Gastroesophageal sphincter (tissue), 3 donors: ENCODE data around the gene NGDN.

Source experiments
- CTCF ChIP-seq, 4 experiments: fragments of 200-600 bp in 2 of 4; fragments of 450-650 bp in 2 of 4; sonication (generic) in 1 of 4; IDR thresholded peaks; one replicate each; pipeline ENCODE4 v1.5.1; 2017 to 2019; ENCODE audit warnings: antibody characterized with exemption in 4 of 4, mild to moderate bottlenecking in 2 of 4, moderate library complexity in 2 of 4
- POLR2AphosphoS5 ChIP-seq: sonication (generic); formaldehyde crosslinking; IDR thresholded peaks from one replicate; pipeline ENCODE4 v1.6.1; 2017; ENCODE audit warnings: antibody characterized with exemption

DNA sequence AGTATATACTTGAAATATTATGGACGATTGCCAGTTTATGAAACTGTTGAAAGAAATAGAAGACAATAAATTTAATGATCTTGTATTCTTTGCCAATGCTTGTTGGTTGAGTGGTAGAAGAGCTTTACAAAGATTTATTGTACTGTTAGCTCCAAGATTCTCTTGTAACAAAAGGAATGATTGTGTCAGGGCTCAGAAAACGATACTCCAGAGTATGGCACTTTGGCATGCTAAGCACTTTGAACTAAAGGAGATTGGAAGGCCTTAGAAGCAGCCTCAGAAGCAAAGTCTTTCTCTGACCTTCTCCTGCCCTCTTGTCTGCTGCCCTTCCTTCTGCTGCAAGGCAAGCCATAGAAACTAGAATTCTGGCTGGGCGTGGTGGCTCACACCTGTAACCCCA lies 4.2 kb upstream of the NGDN start:
- no peak for TF ChIP-seq CTCF (IDR thresholded peaks at IDR 0.05)
- TF ChIP-seq POLR2AphosphoS5 = no peak
